Measurements from ENCODE around the gene ZNF70.

The ZNF70 gene

DNA sequence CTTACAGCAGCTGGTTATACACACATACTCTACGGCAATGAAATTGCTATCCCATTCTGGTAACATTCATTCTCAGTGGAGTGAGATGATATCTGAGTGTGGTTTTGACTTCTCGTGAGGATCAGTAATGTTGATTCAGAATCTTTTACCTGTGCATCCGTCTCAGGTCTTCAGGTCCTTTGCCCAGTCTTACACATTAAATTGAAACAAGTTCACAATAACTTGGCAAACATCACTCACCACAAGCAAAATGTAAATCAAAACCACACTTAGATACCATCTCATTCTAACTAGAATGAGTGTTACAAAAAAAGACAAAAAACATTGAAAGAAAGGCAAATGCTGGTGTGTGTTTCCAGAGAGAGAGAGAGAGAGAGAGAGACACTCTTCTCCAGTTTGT lies 46.1 kb downstream of the ZNF70 start:
- H3K27ac Mint-ChIP-seq = peak overlapping the region; percentile 95
- peaks cover 79% of the 10 kb centered on the region for H3K4me1 Mint-ChIP-seq (ENCODE audit: low read depth)
- no peaks in the 10 kb centered on the region for H3K9me3 Mint-ChIP-seq
- no peaks in the 10 kb centered on the region for H3K27me3 Mint-ChIP-seq
- peaks cover 93% of the 10 kb centered on the region for H3K36me3 Mint-ChIP-seq (ENCODE audit: low read depth)
- H3K4me3 Mint-ChIP-seq = peak overlapping the region; percentile 62

DNA sequence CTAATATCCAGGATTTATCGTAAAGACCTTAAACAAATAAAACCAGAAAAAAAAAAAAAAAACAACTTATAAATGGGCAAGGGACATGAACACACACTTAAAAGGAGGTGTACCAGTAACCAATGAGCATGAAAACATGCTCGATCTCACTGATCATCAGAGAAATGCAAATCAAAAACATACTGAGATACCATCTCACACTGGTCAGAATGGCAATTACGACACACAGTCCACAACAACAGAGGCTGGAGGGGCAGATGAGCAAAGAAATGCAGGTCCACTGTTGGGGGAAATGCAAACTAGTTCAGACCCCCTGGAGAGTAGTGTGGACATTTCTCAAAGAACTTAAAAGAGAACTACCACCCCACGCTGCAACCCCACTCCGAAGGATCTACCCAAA lies 46.9 kb downstream of the ZNF70 start:
- H3K4me1 Mint-ChIP-seq (ENCODE audit: low read depth) = peaks cover 72% of the 10 kb centered on the region
- no peaks in the 10 kb centered on the region for H3K9me3 Mint-ChIP-seq
- H3K4me3 Mint-ChIP-seq = peak overlapping the region; percentile 62
- peak overlapping the region; percentile 72 for H3K27ac Mint-ChIP-seq
- H3K36me3 Mint-ChIP-seq (ENCODE audit: low read depth) = peaks cover 92% of the 10 kb centered on the region
- no peaks in the 10 kb centered on the region for H3K27me3 Mint-ChIP-seq

DNA sequence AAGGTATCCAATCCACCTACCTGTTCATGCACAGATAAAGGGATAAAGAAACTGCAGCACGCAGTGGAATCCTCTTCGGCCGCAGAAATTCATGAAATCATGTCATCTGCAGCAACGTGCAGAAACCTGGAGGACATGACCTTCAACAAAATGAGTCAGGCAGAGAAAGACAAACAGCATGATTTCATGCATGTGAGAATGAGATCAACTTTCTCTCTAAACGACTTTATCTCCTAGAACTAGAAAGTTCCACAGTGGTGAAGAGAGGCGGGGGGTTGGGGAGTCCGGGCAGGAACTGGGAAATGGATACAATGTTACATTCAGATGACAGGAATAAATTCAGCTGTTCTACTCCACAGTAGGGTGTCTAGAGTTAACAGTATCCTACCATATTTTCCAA lies 50.2 kb downstream of the ZNF70 start:
- Mint-ChIP-seq H3K27me3 (no peaks in the 10 kb centered on the region), H3K27ac (no peak overlapping the region), H3K4me1 (ENCODE audit: low read depth) (peaks cover 69% of the 10 kb centered on the region), H3K9me3 (no peaks in the 10 kb centered on the region), H3K36me3 (ENCODE audit: low read depth) (peaks cover 72% of the 10 kb centered on the region), H3K4me3 (no peak overlapping the region)

DNA sequence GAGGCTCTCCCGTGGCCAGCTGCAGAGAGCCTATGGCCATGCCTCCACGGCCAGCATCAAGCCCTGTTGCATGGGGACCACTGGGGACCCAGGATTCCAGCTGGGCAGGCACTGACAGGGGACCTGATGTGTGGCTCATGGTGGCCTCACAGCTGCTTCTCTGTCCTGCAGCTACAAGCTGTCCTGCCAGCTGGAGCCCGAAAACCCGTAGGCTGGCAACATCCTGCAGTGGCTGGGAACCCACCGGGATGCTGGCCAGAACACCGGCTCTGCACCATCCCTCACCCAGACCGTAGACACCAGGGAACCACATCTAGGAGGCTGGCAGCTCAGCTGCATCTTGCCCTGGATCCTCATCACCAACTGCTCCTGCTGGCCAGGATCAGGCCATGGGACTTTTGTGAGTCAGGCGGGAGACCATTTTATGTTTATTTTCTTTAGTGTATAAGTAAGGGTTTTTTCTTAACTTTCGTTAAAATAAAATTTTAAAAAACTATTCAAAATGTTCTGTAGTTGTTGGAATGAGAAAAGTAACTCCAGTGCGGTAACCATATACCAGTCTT lies 52.2 kb downstream of the ZNF70 start:
- Mint-ChIP-seq H3K4me3 (no peak overlapping the region), H3K36me3 (ENCODE audit: low read depth) (peaks cover 65% of the 10 kb centered on the region), H3K9me3 (no peaks in the 10 kb centered on the region), H3K27me3 (no peaks in the 10 kb centered on the region), H3K27ac (no peak overlapping the region), H3K4me1 (ENCODE audit: low read depth) (peaks cover 63% of the 10 kb centered on the region)

DNA sequence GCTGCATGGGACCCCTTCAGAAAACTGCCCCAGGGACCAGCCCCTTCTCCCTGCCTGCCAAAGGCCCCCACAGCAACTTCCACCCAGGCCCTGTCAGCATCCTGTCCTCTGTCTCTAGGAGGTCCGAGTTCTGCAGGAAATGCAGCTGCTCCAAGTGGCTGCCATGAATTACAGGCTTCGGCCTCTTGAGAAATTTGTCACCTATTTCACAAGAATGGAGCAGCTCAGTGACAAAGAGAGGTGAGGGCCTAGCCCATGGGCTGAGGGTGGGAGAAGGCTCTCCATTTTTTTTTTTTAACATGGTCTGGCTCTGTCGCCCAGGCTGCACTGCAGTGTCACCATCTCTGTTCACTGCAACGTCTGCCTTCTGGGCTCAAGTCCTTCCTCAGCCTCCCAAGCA lies 52.8 kb downstream of the ZNF70 start:
- no peak overlapping the region for H3K27ac Mint-ChIP-seq
- no peak overlapping the region for H3K4me3 Mint-ChIP-seq
- H3K27me3 Mint-ChIP-seq = no peaks in the 10 kb centered on the region
- peaks cover 60% of the 10 kb centered on the region for H3K36me3 Mint-ChIP-seq (ENCODE audit: low read depth)
- H3K9me3 Mint-ChIP-seq = no peaks in the 10 kb centered on the region
- peaks cover 56% of the 10 kb centered on the region for H3K4me1 Mint-ChIP-seq (ENCODE audit: low read depth)

DNA sequence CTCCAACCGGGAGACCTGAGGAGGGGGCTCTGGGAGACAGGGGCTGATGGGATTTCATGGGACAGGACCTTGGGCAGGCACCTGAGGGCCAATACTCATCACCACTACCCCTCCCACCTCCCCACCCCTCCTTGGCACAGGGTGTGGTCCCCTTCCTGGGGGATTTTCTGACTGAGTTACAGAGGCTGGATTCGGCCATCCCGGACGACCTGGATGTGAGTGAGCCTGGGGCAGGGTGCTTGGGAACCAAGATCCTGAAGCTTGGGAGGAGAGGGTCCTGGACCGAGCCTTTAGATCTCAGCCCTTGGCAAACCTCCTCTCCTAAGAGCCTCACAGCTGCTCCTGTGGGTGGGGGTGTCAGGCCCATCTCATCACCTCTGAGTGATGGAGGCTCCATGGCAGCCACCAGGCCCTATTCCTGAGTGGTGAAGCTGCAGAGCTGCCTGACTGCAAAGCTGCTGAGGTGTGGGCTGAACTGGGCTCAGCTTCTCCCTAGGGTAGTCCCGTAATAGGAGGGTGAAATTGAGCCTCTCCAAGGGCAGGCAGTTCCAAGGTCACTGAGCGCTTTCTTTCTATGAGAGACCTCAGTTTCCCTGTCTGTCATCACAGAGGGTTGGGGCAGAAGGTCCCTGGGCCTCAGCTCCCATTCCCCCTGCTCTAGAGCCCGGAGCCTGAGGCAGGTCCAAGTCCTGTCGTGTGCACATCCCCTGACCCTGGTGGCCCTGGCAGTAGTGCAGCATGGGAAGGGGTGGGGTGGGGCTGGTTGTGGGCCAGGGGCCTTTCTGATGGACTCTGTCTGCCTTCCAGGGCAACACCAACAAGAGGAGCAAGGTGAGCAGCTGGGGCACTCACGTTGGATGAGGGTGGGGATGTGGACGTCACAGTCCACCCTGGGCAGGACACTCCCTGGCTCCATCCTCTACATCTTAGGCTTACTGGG lies 53.6 kb downstream of the ZNF70 start:
- peaks cover 51% of the 10 kb centered on the region for H3K4me1 Mint-ChIP-seq (ENCODE audit: low read depth)
- peak overlapping the region; percentile 98 for H3K27ac Mint-ChIP-seq
- H3K4me3 Mint-ChIP-seq = peak overlapping the region; percentile 87
- H3K27me3 Mint-ChIP-seq = no peaks in the 10 kb centered on the region
- no peaks in the 10 kb centered on the region for H3K9me3 Mint-ChIP-seq
- peaks cover 61% of the 10 kb centered on the region for H3K36me3 Mint-ChIP-seq (ENCODE audit: low read depth)

DNA sequence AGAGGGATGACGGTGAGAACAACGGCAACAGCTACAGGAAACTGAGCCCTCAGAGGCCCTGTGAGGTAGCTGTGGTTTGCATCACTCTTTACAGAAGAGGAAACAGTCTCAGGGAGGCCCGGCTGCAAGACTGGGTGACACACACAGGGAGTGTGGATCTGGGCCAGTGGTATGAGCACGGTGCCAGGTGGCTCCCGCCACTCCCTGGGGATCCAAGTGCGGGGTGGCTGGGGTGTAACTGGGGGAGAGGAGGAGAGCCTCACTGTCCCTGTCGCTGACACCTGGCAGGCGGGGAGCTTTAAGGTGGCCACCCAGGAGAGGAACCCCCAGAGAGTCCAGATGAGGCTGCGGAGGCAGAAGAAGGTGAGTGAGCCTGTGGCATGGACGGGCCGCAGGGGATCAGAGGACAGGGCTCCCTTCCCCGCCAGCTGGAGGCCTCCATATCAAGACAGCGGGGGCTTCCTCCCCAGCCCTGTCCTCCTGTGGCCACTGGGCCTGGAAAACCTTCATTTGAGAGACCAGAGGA lies 54.5 kb downstream of the ZNF70 start:
- no peaks in the 10 kb centered on the region for H3K9me3 Mint-ChIP-seq
- peak overlapping the region; percentile 98 for H3K27ac Mint-ChIP-seq
- peak overlapping the region; percentile 87 for H3K4me3 Mint-ChIP-seq
- peaks cover 48% of the 10 kb centered on the region for H3K4me1 Mint-ChIP-seq (ENCODE audit: low read depth)
- peaks cover 52% of the 10 kb centered on the region for H3K36me3 Mint-ChIP-seq (ENCODE audit: low read depth)
- H3K27me3 Mint-ChIP-seq = no peaks in the 10 kb centered on the region

DNA sequence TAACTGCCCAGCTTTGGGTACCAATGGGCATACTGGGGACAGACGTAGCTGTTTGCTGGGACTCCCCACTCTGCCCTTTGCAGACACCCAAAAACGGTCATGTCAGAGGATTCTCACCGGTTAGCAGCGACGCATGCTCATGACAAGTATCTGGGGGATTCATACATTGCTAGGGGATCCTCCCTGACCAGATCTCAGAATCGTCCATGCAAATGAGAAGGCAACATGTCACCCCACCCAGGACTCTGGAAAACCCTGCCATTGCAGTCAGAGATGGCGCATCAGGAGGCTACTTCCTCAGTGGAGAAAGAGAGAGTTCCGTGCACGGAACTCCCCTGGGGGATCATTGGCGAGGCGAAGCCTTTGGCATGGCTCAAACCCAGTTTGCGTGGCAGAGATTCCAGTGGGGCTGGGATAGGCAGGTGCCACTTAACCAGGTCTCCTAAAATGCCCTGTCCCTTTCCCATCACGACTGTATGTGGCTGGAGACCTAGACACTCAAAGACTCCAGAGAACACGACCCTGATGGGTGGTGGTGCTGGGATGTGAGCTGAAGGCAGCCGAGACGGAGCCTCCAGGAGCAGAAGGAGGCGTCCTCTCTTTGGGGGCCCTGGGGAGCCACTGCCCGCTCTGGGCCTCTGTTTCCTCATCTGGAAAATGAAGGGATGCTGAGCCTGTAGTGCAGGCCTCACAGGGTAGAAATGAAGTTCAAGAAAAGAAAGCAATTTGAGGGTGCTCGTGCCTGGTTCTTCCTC lies 55.2 kb downstream of the ZNF70 start:
- H3K9me3 Mint-ChIP-seq = no peaks in the 10 kb centered on the region
- peak overlapping the region; percentile 87 for H3K4me3 Mint-ChIP-seq
- peaks cover 48% of the 10 kb centered on the region for H3K4me1 Mint-ChIP-seq (ENCODE audit: low read depth)
- peak overlapping the region; percentile 98 for H3K27ac Mint-ChIP-seq
- peaks cover 45% of the 10 kb centered on the region for H3K36me3 Mint-ChIP-seq (ENCODE audit: low read depth)
- H3K27me3 Mint-ChIP-seq = no peaks in the 10 kb centered on the region

DNA sequence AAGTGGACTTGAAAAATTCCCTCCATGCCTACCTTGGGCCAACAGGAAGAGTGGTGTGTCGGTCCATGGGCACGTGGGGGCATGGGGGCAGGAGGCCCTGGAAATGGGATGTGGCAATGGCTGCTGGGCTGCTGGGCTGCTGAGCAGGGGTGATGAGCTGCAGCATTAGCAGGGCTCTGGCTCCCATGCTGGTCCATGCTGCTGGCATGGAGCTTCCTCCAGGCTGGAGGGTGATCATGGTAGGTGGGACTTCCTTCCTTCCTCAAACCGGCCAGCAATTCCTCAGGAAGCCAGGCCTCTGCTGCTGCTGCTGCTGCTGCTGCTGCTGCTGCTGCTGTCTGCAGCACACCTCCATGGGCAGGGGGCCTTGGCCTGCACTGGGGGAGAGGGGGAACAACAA lies 55.8 kb downstream of the ZNF70 start:
- no peaks in the 10 kb centered on the region for H3K27me3 Mint-ChIP-seq
- no peak overlapping the region for H3K4me3 Mint-ChIP-seq
- peak overlapping the region; percentile 98 for H3K27ac Mint-ChIP-seq
- peaks cover 43% of the 10 kb centered on the region for H3K36me3 Mint-ChIP-seq (ENCODE audit: low read depth)
- H3K4me1 Mint-ChIP-seq (ENCODE audit: low read depth) = peaks cover 42% of the 10 kb centered on the region
- H3K9me3 Mint-ChIP-seq = no peaks in the 10 kb centered on the region

DNA sequence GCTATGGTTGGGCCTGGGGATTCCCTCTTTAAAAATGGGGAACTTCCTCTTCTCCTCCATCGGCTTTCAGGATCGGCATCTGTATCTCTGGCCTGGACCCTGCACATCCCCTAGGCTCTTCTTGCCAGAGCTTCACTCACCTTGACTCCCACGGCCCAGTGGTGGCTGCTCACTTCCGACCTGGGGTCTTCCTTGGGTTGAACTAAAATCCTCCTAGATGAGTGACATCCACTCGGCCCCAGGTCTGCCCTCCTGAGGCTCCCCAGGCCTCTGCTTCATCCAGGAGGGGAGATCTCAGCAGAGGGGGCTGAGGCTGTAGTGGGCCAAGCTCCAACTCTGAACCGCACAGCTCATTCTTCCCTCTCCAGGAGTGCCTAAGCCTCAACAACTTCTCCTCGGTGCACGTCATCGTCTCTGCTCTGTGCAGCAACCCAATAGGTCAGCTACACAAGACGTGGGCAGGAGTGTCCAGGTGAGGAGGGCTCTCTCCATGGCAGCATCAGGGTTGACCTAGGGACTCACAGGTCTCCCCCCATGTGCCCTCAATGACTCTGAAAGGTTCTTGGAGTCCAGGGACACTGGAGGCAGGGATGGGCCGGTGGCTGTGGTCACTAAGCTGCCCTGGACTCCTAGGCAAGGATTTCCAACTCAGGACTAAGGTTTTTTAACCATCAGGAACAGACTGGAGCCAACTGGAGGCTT lies 56.8 kb downstream of the ZNF70 start:
- Mint-ChIP-seq H3K36me3 (ENCODE audit: low read depth) (peaks cover 34% of the 10 kb centered on the region), H3K4me1 (ENCODE audit: low read depth) (peaks cover 41% of the 10 kb centered on the region), H3K27ac (no peak overlapping the region), H3K4me3 (no peak overlapping the region), H3K27me3 (no peaks in the 10 kb centered on the region), H3K9me3 (no peaks in the 10 kb centered on the region)

DNA sequence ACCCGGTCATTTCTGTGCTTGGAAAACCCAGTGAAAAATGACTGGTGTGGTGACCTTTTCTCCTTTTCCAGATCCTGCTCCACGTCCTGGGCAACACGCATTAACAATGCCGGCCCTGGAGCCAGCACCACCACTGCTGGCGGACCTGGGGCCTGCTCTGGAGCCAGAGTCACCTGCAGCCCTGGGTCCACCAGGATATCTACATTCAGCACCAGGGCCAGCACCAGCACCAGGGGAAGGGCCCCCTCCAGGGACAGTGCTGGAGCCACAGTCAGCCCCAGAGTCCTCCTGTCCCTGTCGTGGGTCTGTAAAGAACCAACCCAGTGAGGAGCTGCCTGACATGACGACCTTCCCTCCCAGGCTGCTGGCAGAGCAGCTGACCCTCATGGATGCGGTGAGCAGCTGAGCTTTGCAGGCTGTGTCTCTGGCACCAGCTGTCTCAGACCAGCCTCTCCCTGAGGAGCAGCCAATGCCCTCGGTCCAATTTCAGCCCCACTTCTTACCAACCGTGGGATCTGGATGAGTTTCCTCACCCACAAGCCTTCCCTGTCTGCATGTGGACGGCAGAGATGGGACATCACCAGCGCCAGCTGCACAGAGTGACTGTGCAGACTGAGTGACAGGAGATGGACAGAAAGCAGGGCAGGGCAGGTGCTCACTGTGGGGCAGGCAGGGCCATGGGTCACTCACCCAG lies 58.2 kb downstream of the ZNF70 start:
- no peak overlapping the region for H3K27ac Mint-ChIP-seq
- peaks cover 24% of the 10 kb centered on the region for H3K36me3 Mint-ChIP-seq (ENCODE audit: low read depth)
- H3K4me1 Mint-ChIP-seq (ENCODE audit: low read depth) = peaks cover 34% of the 10 kb centered on the region
- H3K4me3 Mint-ChIP-seq = no peak overlapping the region
- H3K9me3 Mint-ChIP-seq = no peaks in the 10 kb centered on the region
- H3K27me3 Mint-ChIP-seq = no peaks in the 10 kb centered on the region

DNA sequence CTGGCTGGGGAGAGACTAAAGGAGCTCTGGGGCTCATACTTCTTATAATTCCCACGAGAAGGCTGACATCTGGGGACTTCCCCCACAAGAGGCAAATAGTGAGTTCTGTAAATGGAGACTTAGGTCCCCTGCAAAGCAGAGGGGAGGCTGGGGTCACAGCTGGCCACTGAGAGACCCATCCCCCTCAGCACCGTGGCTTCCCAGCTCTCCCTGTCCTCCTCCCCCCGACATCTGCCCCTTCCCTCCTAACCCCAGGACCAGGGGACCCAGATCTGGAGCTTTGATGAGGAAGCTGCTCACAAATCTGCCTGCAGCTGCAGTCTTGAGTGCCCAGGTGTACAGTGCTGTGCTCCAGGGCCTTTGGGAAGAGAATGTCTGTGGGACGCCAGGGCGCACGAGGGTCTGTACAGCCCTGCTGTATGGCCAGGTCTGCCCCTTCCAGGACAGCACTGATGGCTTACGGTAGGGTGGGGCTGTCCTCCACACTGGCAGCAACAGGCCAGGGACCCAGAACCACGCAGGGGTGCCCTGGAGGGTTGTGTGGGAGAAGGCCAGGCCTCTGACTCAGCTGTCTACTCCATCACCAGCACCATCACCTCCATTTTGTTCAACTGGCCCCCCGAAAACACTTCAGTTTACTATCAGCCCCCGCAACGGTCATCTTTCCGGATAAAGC lies 59.0 kb downstream of the ZNF70 start:
- Mint-ChIP-seq H3K36me3 (ENCODE audit: low read depth) (peaks cover 24% of the 10 kb centered on the region), H3K4me1 (ENCODE audit: low read depth) (peaks cover 25% of the 10 kb centered on the region), H3K4me3 (no peak overlapping the region), H3K27me3 (no peaks in the 10 kb centered on the region), H3K9me3 (no peaks in the 10 kb centered on the region), H3K27ac (no peak overlapping the region)

DNA sequence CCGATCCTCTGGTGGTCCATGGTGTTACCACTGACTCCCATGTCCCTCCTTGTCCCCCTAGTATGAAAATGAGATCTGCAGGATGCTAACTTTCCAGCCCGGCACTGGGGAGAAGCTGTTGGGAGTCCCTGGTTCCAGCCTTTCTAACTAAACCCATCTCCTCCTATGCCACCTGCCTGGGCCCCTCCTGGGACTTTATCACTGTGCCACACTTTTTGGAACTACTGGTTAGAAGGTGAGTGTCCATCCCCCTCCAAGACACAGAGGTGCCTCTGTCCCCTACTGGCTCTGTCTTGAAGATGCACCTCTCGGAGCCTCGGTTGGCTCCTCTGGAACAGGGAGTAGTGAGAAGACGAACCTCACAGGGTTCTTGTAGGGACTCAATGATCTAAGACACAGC lies 60.2 kb downstream of the ZNF70 start, which contains the start of gene RGL4:
Gene RGL4 (plus strand): TSS at position 301 of the 400 bp plus-strand sequence. CDS start 1,018 bp downstream, outside the sequence.
- Mint-ChIP-seq H3K4me1 (ENCODE audit: low read depth) (peaks cover 13% of the 10 kb centered on the region), H3K9me3 (no peaks in the 10 kb centered on the region), H3K36me3 (ENCODE audit: low read depth) (peaks cover 24% of the 10 kb centered on the region), H3K4me3 (no peak within 1 kb of the TSS), H3K27me3 (no peaks in the 10 kb centered on the region), H3K27ac (no peak within 1 kb of the TSS)
